ENCODE measurements around the gene KRT77.

DNA sequence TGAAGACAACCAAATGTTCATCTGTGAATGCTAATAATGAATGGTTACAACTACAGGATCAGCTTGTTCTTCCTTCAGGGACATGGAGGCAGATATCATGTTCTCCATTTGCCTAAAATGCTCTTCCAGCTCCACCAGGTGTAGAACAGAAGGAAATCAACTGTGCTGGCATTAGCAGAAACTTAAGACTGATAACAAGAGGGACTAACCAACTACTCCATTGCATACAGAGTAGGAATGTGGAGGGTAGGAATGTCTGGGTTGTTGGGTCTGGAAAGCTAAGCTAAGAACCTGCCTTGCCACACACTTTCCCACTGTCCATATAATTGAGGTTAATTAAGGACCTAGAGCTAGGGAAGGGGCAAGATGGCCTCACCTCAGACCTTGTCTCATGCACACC is 39.9 kb downstream of the KRT77 start:
- no peak for TF ChIP-seq CTCF (IDR thresholded peaks at IDR 0.05)
- no peak for TF ChIP-seq POLR2A (IDR thresholded peaks at IDR 0.05)
